Endometrial microvascular endothelial cells (primary cell): Measurements from ENCODE around the gene CUEDC2. TPM values are rescaled to one million over a fixed set of nuclear protein-coding genes. Genes with fewer than 3 reads are reported as not detected.

ENCODE experiments used
- in situ Hi-C: cut with HindIII; loops from 2 replicates; pipeline ENCODE4 v1.10.0; 2017; ENCODE audit warnings: low sequenced_read_pairs, low pct_unique_long_range_greater_than_20kb; ENCODE audit errors: inconsistent ontology term
- total RNA-seq: library from RNA; depleted of rRNA; stranded (reverse); fragments of >200 nt; gene quantifications from one replicate; pipeline ENCODE4 v1.2.3, GENCODE V29; 2015; ENCODE audit errors: inconsistent ontology term

The CUEDC2 gene
- total RNA-seq, 1 donor from 2014 or later = 82.7 TPM

DNA sequence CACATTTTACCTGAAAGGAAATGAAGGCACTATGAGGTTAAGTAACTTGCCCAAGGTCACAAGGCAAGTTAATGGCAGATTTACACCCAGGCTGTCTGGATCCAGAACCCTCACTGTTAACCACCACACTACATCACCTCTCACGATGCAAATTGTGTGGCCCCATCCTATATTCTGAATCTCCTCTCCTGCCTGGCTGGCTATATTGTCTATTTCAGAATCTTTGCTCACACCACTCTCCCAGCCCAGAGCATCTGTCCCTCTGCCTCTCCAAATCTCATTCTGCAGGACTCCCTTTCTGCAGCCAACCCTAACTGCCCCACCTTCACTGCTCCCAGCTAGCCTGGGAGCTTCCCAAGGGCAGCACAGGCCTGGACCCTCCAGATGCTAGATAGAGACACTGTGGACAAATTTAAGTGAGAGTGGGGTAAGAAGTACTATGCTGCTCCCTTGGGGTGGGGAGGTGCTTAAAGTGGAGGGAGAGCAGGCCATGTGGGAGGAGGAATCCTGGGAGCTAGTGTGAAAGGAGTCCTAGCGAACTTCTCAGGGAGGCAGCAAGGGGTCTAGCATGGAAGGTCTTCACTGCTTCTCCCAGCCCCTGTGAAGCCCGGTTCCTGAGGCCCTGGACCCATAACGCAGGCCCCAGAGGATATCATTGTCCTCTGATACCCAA is 786 bp downstream of the CUEDC2 start:
- in situ Hi-C loops = no loop called here

GRCh38 chr10:102429468-102429867 is 2.9 kb downstream of the CUEDC2 start:
- in situ Hi-C loops = no loop called here

GRCh38 chr10:102426803-102427287 is 5.5 kb downstream of the CUEDC2 start:
- in situ Hi-C loops = no loop called here

GRCh38 chr10:102425444-102425843 is 6.9 kb downstream of the CUEDC2 start:
- in situ Hi-C loops = no loop called here

GRCh38 chr10:102424916-102425315 is 7.5 kb downstream of the CUEDC2 start:
- in situ Hi-C loops = no loop called here

DNA sequence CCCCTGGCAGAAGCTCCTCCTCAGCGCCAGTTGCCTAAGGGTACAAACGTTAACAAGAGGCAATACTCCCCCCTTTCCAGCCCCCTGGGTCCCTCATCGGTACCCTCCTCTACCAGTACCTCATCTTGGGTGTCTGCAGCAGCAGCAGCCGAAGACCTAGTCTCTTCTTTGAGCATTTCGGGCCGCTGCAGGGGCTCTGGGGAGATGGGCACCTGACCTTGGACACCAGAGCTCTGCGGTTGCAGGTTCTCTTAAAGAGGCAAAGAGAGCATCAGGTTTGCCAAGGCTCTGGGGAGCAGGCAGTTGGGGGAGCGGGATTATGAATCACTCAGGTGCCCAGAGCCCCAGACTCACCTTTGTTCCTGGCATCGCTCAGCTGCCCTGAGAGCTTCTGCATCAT is 8.2 kb downstream of the CUEDC2 start:
- in situ Hi-C loops = no loop called here

DNA sequence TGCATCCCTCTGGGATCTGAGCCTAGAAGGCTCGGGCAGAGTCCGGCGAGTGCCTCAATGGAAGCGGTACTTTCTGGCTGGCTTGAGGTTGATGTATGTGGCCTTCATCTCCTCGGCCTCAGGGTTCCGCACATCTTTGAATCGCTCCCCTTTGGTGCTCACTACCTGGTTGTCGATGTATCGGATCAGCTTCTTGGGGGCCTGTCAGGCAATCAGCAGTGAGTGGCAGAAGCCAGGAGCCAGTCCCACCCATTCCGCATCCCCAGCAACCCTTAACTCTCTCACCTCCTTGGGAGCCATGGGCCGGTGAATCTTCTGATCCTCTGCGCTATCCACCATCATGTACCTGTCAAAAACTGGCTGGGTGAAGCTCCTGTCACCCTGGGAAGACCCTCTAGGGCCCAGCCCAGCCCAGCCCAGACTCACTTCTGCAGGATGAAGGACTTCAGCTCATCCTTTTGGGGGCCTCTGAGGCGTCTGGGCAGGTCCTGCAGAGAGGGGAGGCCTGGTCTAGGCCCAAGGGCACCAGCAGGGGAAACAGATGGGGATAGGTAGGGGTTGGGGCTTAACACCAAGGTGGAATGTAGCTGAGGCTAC is 8.9 kb downstream of the CUEDC2 start:
- in situ Hi-C loops = no loop called here

GRCh38 chr10:102422545-102423129 is 9.7 kb downstream of the CUEDC2 start:
- in situ Hi-C loops = no loop called here

- in situ Hi-C loops = no loop called here
These were observed 10.4 kb downstream of the CUEDC2 start for GRCh38 chr10:102421757-102422512.

DNA sequence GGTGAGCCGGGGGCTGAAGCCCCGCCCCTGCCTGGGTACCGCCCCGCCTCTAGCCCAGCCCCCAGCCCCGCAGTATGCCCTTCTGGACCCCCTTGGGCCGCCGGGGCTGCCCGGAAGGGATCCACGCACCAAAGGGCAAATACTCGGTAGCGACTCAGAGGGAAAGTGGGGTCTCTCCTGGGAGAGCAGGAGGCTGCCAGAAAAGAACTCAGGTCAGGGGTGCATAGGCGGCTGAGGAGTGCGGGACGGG is 10.9 kb downstream of the CUEDC2 start:
- in situ Hi-C loops = no loop called here

GRCh38 chr10:102420714-102421506 is 11.5 kb downstream of the CUEDC2 start, which contains the start of gene FBXL15:
Gene FBXL15, plus strand, starts transcription at chr10:102420836. Its CDS starts 294 bp downstream, at chr10:102421130.
- in situ Hi-C loops = no loop called here

- in situ Hi-C loops = no loop called here
These were observed 12.1 kb downstream of the CUEDC2 start for GRCh38 chr10:102420181-102420713.

DNA sequence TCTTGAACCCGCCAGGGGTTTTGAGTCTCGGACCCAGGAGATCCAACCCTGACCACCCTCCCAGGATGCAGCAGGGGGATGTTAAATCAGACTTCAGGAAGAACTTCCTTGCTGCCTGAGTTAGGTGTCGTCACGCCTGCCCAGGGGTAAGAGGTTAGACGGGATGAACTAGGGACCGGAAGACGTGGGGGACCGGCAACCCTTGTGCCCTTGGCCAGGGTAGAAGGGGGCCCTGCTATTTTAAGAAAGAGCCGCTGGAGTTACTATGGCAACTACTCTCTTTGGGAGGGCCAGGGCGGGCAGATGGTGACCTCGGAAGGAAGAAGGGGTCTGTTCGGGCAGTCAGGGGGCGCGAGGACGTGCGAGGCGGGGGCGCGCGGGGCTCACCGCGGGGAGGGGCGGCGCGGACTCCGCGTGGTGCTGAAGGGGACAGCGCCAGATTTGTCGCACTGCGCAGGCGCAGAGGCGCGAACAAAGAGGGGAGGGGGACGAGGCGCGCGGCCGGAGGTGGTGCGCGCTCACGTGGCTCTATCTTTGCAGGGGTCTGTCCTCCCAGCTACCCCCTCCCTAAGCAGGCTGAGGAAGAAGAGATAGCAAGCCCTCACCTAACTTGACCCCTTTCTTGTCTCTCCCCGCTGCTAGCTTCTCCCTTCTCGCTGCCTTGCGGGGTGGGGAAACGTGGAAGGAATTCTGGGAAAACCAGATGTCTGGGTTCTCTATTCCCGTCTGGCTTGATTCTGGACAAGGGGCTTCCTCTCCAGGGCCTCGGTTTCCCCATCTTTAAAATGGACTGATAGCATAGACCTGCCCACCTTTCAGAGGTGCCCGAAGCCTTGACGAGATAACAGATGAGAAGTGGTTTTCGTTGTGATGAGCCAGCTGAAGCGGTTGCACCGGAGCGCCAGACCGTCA is 12.8 kb downstream of the CUEDC2 start:
- in situ Hi-C loops = no loop called here

DNA sequence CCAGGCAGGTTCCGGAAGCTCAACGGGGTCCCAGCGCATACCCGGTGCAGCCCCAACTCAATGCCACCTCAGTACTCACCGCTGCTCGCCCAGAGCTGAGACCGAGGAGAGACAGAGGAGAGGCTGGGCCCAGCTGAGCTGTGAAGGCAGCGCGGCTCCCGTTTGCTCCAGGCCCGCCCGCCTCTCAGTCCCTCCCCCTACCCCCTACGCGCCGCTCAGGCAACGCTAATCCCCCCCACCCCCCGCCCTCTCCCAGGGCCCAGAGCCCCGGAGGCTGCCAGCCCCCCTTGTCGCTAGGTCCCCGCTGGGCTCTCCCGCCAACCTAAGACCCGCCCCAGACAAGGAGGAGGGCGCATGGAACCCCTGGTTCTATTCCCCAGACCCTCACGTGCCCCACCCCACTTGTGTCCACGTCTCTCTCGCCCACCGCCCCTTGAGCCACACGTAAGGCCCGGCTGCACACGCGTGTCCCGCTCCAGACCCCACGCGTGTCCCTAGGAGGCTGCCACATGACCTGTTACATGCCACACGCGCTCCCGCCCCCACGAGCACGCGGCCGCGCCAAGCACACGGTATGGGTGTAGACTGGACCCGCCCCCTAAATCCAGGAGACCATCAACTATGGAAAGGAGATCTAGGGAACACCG is 13.6 kb downstream of the CUEDC2 start, which contains the start of gene PSD:
Gene PSD (minus strand): TSS at position 164 of the 647 bp plus-strand sequence. CDS start 1,747 bp downstream, outside the sequence.
- in situ Hi-C loops = no loop called here

DNA sequence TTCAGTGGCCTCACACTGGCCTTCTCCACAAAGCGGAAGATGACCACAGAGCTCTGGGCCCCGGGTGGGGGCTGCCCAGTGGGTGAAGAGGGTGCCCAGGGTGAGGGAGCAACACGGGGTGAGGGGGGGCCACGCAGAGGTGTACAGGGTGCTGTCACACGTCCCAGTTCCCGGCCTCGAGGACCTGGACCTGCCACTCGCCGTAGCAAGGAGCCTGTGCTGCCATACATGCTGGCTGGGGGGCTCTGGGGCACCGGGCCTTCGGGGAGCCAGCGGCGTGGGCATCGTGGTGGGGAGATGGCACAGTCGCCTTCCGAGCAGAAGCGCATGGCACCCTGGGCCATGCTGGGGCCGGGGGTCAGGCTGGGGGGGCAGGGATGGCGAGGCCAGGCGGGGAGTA is 15.7 kb downstream of the CUEDC2 start:
- in situ Hi-C loops = no loop called here

GRCh38 chr10:102416283-102416682 is 16.1 kb downstream of the CUEDC2 start:
- in situ Hi-C loops = no loop called here

DNA sequence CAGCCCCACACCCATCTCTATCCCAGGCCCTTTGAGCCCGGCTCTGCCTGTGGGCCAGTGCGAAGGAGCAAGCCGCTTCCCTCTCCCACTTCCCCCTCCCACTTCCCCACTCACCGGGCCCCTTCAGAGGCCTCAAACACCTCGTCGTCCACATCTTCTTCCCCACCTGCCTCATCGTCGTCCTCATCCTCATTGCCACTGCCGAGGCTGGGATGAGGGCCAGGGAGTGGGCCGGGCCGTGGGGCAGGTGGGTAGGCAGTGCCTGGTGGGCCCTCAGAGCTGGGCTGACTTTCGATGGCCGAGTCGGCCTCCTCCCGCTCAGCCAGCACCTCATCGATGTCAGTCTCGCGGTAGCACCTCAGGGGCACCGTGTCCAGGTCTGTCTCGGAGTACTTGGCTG is 17.6 kb downstream of the CUEDC2 start:
- in situ Hi-C loops = no loop called here
